BLaER1 treated with 17β-estradiol and CSF1 and Interleukin-3, amounts not matched to agents 10 nM and 100 nM (cell line): ENCODE results near the gene CACNB1.

Experiments
- H3K27ac ChIP-seq, 11 experiments: shearing (Covaris generic); formaldehyde crosslinking; 2 replicates each; pipeline ENCODE4 v1.8.1; 2022
- H3K27me3 ChIP-seq, 11 experiments: shearing (Covaris generic); formaldehyde crosslinking; 2 replicates each; pipeline ENCODE4 v1.8.1; 2022
- H3K36me3 ChIP-seq, 11 experiments: shearing (Covaris generic); formaldehyde crosslinking; 2 replicates each; pipeline ENCODE4 v1.8.1; 2022
- H3K4me1 ChIP-seq, 10 experiments: shearing (Covaris generic); formaldehyde crosslinking; 2 replicates each; pipeline ENCODE4 v1.8.1; 2022
- H3K4me2 ChIP-seq, 11 experiments: shearing (Covaris generic); formaldehyde crosslinking; 2 replicates each; pipeline ENCODE4 v1.8.1; 2022
- H3K4me3 ChIP-seq, 10 experiments: shearing (Covaris generic); formaldehyde crosslinking; 2 replicates each; pipeline ENCODE4 v1.8.1; 2022
- H3K9ac ChIP-seq, 11 experiments: shearing (Covaris generic); formaldehyde crosslinking; 2 replicates each; pipeline ENCODE4 v1.8.1; 2022
- H3K9me3 ChIP-seq, 11 experiments: shearing (Covaris generic); formaldehyde crosslinking; replicated peaks in 1 of 11; 2 replicates each; pipeline ENCODE4 v1.8.1; 2022
- H4K20me1 ChIP-seq, 11 experiments: shearing (Covaris generic); formaldehyde crosslinking; 2 replicates each; pipeline ENCODE4 v1.8.1; 2022
- Cebpa-rat ChIP-seq, 11 experiments: shearing (Covaris generic); IDR thresholded peaks; 2 replicates each; pipeline ENCODE4 v1.8.1; 2022

CACNB1 gene

DNA sequence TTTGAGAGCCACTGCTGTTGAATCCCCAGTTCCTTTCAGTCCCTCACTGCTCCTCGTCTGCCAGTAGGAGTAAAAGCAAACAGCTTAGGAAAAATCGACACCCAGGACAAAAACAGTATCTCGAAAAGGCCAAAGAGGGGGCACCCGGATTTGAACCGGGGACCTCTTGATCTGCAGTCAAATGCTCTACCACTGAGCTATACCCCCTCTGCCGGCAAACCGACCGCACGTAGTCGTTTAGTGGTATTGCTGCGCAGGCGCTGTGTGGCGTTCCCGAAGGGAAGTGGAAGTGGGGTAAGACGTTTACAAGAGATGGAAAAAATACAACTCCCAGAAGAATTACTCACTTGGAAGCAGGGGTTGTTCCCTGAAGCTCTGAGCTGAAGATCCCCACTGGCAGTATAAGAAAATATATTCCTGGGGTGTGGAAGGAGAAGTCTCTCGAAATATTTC, 43.8 kb downstream of the CACNB1 start:
- peak overlapping the region; percentile 34 to 82 (median 77) for H3K27ac ChIP-seq
- TF ChIP-seq Cebpa-rat (IDR thresholded peaks at IDR 0.05), result no peak
- peak overlapping the region; percentile 80 to 96 (median 91) for H3K4me2 ChIP-seq
- no peaks in the 10 kb centered on the region for H3K9me3 ChIP-seq
- H3K4me3 ChIP-seq, result peak overlapping the region; percentile 70 to 96 (median 86)
- H3K4me1 ChIP-seq, result peaks cover 13 to 27% (median 20%) of the 10 kb centered on the region in 10 experiments
- peaks cover 0 to 18% (median 0%) of the 10 kb centered on the region in 11 experiments; a peak in 9 of 22 replicates for H4K20me1 ChIP-seq
- H3K9ac ChIP-seq, result peak overlapping the region; percentile 73 to 90 (median 82)
- H3K36me3 ChIP-seq, result no peaks in the 10 kb centered on the region
- H3K27me3 ChIP-seq, result peaks cover 39 to 42% (median 41%) of the 10 kb centered on the region in 11 experiments

DNA sequence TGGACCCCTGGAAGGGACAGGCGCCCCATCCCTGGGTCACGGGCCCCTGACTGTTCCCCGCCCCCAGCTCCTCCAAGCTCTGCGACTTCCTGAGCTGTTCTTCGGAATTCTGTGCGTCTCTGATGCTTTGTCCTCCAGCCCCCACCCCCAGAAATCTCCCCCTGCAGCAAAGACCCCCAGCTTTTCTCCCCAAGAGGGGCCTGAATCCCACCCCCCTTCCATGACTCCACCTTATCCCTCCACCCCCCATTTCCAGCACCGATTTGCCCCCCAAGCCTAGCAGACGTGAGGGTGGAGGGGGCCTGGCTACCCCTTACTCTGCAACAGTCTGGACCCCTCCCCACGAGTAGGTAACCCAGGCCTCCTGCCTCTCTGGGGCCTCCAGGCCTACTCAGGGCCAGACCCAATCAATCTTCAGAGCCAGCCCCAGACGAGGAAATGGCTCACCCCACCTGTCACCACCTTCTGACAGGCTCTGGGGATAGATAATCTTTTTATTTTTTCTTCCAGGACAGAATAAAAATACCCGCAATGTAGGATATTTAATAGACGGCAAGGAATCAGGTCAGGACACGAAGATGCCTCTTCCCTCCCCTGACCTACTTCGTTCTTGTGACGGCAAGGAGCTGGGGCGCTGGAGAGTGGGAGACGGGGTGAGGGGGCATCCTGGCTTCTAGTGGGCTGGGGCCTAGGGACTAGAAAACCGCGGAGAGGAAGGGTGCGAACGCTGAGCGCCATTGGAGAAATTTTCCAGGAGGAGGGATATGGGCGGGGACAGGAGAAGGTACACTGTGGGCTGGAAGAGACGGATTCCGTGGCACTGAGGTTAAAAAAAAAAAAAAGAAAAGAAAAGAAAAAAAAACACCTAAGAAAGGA, 45.3 kb downstream of the CACNB1 start:
- Histone ChIP-seq H3K4me3 (peak overlapping the region; percentile 70 to 96 (median 86)), H3K27me3 (peaks cover 39 to 43% (median 42%) of the 10 kb centered on the region in 11 experiments), H3K36me3 (no peaks in the 10 kb centered on the region), H3K9me3 (no peaks in the 10 kb centered on the region), H3K9ac (peak overlapping the region in 9 of 11 experiments; percentile 22 to 90 (median 82); a peak in 13 of 22 replicates), H3K4me1 (peaks cover 11 to 27% (median 20%) of the 10 kb centered on the region in 10 experiments), H4K20me1 (peaks cover 0 to 18% (median 0%) of the 10 kb centered on the region in 11 experiments; a peak in 9 of 22 replicates), H3K4me2 (peak overlapping the region; percentile 80 to 96 (median 91)), H3K27ac (no peak overlapping the region)
- no peak for TF ChIP-seq Cebpa-rat (IDR thresholded peaks at IDR 0.05)

DNA sequence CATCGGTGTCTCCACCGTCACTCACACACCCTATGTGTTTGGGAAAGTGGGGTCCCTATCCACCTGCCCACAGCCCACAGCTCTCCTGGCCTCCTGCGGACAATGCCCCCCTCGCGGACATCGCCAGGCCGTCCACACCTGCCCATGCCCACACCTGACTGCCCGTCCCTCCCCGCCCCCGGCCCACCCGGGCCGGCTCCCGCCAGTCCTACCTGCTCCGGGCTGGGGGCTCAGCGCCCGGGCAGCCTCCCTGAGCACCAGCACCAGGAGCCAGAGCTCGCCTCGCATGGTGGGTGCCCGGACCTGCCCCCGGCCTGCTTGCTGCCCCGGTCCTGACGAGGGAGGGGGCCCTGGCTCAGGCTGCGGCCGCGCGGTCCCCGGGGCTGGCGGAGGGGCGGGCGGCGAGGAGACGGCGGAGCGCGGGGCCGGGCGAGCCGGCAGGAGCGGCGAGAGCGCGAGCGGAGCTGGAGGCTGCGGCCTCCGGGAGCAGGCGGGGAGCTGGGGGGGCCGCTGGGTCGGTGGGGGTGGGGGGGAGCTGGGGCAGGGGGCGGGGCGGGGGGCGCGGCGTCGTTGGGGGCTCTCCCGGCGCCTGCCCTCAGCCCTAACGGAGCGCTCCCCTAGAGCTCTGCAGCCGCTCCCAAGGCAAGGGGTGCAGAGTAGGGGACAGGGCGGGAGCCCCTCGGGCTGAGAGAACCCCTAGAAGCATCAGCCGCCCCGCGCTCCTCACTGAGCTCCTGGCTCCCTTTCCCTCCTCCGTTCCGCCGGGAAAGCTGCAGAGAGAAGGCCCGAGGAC, 46.1 kb downstream of the CACNB1 start, which contains the start of gene PLXDC1:
TSS of gene PLXDC1 (minus strand) at position 488 of the 793 bp plus-strand sequence. CDS start at position 288, 200 bp downstream.
- Histone ChIP-seq H3K9ac (peak within 1 kb of the TSS in 8 of 11 experiments; percentile 55 to 90 (median 82); a peak in 10 of 22 replicates), H3K4me2 (peak within 1 kb of the TSS; percentile 80 to 96 (median 91)), H3K9me3 (no peaks in the 10 kb centered on the region), H3K27ac (no peak within 1 kb of the TSS), H3K27me3 (peaks cover 39 to 43% (median 42%) of the 10 kb centered on the region in 11 experiments), H3K4me1 (peaks cover 11 to 27% (median 20%) of the 10 kb centered on the region in 10 experiments), H4K20me1 (peaks cover 0 to 18% (median 0%) of the 10 kb centered on the region in 11 experiments; a peak in 9 of 22 replicates), H3K4me3 (peak within 1 kb of the TSS; percentile 70 to 96 (median 86); a peak in 19 of 20 replicates), H3K36me3 (no peaks in the 10 kb centered on the region)
- no peak for TF ChIP-seq Cebpa-rat (IDR thresholded peaks at IDR 0.05)

DNA sequence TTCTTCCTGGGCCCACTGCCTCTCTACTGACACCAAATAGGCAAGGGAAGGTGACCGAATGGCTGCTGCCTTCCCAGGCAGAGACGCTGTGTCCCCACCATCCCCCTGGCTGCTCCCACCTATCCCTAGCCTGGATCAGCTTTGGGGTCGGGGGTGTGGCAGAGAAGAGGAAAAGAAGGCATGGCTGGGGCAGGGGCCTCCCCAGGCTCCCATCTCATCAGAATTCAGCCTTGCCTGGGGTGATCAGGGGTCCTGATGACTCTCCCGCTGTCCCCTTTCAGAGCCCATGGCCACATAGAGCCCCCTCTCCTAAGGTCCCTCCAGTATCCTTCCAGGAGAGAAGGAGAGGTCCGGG, 46.7 kb downstream of the CACNB1 start:
- peak overlapping the region; percentile 67 to 96 (median 76); a peak in 18 of 22 replicates for H3K4me2 ChIP-seq

DNA sequence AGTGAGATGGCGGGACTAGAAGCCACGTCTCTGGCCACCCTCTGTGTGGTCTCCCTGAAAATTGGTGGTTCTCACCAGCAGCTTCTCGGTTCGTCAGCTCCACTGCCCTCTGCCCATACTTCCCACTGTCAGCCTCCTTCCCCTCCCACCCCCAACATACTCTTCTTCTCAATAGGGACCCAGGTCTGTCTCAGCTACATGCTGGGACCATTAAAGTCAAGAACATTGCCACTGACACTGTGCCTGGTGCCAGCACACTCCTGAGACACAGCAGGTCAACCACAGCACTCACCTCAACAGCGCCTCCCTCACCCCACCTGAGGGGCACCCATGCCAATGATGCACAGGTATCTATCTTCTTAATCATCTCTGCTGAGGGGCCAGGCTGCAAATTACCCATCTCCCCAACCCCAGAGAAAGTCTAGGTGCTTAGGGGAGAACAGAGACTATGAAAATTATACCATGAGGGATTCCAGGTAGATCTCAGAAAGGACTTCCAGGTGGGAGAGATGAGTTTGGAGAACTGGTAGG, 47.3 kb downstream of the CACNB1 start:
- H3K4me3 ChIP-seq, result no peak overlapping the region

More for the DNA sequence above, 46.7 kb downstream of the CACNB1 start:
- Histone ChIP-seq H3K4me3 (peak overlapping the region in 8 of 10 experiments; percentile 38 to 86 (median 51); a peak in 10 of 20 replicates), H3K27ac (no peak overlapping the region), H4K20me1 (peaks cover 0 to 18% (median 0%) of the 10 kb centered on the region in 11 experiments; a peak in 9 of 22 replicates), H3K9me3 (no peaks in the 10 kb centered on the region), H3K27me3 (peaks cover 39 to 43% (median 42%) of the 10 kb centered on the region in 11 experiments), H3K9ac (no peak overlapping the region), H3K4me1 (peaks cover 11 to 27% (median 20%) of the 10 kb centered on the region in 10 experiments), H3K36me3 (no peaks in the 10 kb centered on the region)
- TF ChIP-seq Cebpa-rat (IDR thresholded peaks at IDR 0.05), result no peak

DNA sequence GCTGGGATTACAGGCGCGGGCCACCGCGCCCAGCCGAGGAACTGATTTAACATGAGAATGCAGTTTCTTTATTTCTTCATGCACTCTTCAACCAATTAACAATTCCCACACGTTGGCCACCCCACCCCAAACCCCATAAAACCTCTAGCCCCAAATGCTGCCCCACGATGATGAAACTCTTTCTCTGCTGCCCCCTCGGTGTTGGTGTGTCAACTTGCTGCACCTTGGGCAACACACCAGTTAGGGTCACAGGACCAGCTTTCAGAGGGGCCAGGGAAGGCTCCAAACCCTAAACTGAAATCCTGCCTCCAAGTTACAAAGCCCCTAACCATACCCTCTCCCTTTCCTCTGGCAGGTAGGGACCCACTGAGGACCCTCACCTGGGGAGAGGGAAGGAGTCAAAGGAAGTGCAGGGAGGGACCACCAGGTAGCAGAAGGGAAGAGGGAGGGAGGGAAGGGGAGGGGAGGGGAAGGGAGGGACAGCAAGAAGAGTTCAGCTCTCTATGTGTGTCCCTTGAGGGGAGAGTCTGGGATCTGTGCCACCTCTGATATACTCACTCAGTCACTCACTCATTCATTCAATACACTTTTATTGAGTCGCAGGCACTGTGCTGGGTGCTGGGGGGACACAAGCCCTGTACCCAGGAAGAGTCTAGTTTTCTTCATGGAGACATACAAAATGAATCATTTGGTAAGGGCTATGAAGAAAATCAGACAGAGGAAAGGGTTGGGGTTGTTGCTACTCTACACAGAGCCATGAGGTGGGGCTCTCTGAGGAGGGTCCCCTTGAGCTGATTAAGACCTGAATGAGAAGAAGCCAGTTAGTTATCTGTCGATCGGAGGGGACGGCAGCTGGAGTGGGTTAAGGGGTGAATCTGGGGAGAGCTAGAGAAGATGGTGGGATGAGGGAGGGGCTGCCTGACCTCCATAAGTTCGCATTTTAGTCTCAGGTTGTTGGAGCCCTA, 50.0 kb downstream of the CACNB1 start:
- peaks cover 9 to 25% (median 18%) of the 10 kb centered on the region in 10 experiments for H3K4me1 ChIP-seq
- H3K9me3 ChIP-seq, result no peaks in the 10 kb centered on the region
- no peak overlapping the region for H3K4me2 ChIP-seq
- peaks cover 37 to 40% (median 40%) of the 10 kb centered on the region in 11 experiments for H3K27me3 ChIP-seq
- peaks cover 0 to 18% (median 0%) of the 10 kb centered on the region in 11 experiments; a peak in 9 of 22 replicates for H4K20me1 ChIP-seq
- no peak overlapping the region for H3K27ac ChIP-seq
- H3K9ac ChIP-seq, result no peak overlapping the region
- H3K4me3 ChIP-seq, result no peak overlapping the region
- no peaks in the 10 kb centered on the region for H3K36me3 ChIP-seq
- TF ChIP-seq Cebpa-rat (IDR thresholded peaks at IDR 0.05), result no peak

More for the DNA sequence above, 47.3 kb downstream of the CACNB1 start:
- no peaks in the 10 kb centered on the region for H3K9me3 ChIP-seq
- H3K4me2 ChIP-seq, result no peak overlapping the region
- no peak overlapping the region for H3K9ac ChIP-seq
- H3K36me3 ChIP-seq, result no peaks in the 10 kb centered on the region
- TF ChIP-seq Cebpa-rat (IDR thresholded peaks at IDR 0.05), result no peak
- H3K4me1 ChIP-seq, result peaks cover 11 to 25% (median 18%) of the 10 kb centered on the region in 10 experiments
- H3K27me3 ChIP-seq, result peaks cover 39 to 43% (median 42%) of the 10 kb centered on the region in 11 experiments
- H4K20me1 ChIP-seq, result peaks cover 0 to 18% (median 0%) of the 10 kb centered on the region in 11 experiments; a peak in 9 of 22 replicates
- H3K27ac ChIP-seq, result no peak overlapping the region

DNA sequence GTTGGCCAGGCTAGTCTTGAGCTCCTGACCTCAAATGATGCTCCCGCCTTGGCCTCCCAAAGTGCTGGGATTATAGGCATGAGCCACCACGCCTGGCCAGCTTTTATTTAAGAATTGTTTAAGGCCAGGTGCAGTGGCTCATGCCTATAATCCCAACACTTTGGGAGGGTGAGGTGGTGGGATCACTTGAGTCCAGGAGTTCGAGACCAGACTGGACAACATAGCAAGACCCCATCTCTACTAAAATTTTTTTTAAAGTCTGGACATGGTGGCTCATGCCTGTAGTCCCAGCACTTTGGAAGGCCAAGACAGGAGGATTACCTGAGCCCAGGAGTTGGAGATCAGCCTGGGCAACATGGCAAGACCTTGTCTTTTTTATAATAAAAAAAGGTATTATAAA, 51.2 kb downstream of the CACNB1 start:
- Histone ChIP-seq H3K36me3 (no peaks in the 10 kb centered on the region), H3K4me2 (no peak overlapping the region), H3K9me3 (peaks cover 0 to 5% (median 3%) of the 10 kb centered on the region in 11 experiments; a peak in 5 of 22 replicates), H3K4me3 (no peak overlapping the region), H4K20me1 (peaks cover 0 to 18% (median 0%) of the 10 kb centered on the region in 11 experiments; a peak in 6 of 22 replicates), H3K27me3 (peaks cover 25 to 28% (median 27%) of the 10 kb centered on the region in 11 experiments), H3K9ac (no peak overlapping the region), H3K4me1 (peaks cover 0 to 15% (median 9%) of the 10 kb centered on the region in 10 experiments; a peak in 10 of 20 replicates), H3K27ac (no peak overlapping the region)
- no peak for TF ChIP-seq Cebpa-rat (IDR thresholded peaks at IDR 0.05)
